Retinal pigment epithelial cell (primary cell): ENCODE measurements around the gene MEI1.
A peak's percentile ranks its signal among the peaks of the same experiment; 100 is the strongest.
"Not testable (repeated sequence)": the region's sequence is repeated elsewhere in the genome, so short reads cannot be mapped to it uniquely, and the experiment has no call there.

Experiments
- DNase-seq: peaks from one replicate; pipeline ENCODE4 v3.0.0-alpha.2; 2010; ENCODE audit warnings: low read depth
- H3K4me3 ChIP-seq: 2 replicates; pipeline ENCODE4 v1.5.1; 2011; ENCODE audit warnings: mild to moderate bottlenecking, low read length, control low read depth, moderate library complexity
- TF ChIP-seq, protein P1 (sequence below): conservative IDR thresholded peaks from 2 replicates; pipeline ENCODE4 v1.5.1; 2011; ENCODE audit warnings: low read depth, low read length, control low read depth, inconsistent platforms

MEI1 gene

DNA sequence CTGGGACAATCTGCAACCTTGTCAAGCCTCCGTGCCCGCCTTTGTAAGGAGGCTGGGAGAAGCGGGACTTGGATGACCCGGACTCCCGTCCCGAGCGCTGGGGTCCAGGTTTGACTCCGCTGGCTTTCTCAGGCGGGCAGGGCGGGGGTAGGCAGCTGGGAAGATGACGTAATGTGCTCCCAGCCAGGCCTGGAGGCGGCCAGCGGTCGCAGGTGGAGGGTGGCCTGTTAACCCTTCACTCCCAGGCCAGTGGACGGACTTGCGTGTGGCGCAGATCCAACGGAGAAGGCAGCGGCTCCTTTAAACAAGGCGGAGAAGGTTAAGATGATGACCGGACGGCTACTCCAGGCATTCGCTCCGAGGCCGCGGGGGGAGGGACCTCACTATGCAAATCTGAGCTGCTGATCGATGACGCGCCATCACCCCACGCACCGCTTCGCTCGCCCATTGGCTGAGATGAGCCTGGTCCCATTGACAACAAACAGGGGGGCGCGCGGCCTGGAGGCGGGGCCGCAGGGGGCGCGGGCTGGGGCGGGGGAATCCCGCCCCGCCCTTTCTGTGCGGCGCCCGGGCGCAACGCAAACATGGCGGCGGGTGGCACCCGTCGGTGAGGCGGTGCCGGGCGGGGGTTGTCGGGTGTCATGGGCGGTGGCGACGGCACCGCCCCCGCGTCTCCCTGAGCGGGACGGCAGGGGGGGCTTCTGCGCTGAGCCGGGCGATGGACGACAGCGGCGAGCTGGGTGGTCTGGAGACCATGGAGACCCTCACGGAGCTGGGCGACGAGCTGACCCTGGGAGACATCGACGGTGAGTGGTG lies 133.5 kb downstream of the MEI1 start, which contains the start of gene SREBF2:
TSS of gene SREBF2 (plus strand) at position 553 of the 816 bp plus-strand sequence. CDS start at position 719, 166 bp downstream.
- TF ChIP-seq, protein P1, sequence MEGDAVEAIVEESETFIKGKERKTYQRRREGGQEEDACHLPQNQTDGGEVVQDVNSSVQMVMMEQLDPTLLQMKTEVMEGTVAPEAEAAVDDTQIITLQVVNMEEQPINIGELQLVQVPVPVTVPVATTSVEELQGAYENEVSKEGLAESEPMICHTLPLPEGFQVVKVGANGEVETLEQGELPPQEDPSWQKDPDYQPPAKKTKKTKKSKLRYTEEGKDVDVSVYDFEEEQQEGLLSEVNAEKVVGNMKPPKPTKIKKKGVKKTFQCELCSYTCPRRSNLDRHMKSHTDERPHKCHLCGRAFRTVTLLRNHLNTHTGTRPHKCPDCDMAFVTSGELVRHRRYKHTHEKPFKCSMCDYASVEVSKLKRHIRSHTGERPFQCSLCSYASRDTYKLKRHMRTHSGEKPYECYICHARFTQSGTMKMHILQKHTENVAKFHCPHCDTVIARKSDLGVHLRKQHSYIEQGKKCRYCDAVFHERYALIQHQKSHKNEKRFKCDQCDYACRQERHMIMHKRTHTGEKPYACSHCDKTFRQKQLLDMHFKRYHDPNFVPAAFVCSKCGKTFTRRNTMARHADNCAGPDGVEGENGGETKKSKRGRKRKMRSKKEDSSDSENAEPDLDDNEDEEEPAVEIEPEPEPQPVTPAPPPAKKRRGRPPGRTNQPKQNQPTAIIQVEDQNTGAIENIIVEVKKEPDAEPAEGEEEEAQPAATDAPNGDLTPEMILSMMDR, result no peak
- peak; percentile 100 for DNase-seq
- H3K4me3 ChIP-seq, result peak within 1 kb of the TSS; percentile 72

DNA sequence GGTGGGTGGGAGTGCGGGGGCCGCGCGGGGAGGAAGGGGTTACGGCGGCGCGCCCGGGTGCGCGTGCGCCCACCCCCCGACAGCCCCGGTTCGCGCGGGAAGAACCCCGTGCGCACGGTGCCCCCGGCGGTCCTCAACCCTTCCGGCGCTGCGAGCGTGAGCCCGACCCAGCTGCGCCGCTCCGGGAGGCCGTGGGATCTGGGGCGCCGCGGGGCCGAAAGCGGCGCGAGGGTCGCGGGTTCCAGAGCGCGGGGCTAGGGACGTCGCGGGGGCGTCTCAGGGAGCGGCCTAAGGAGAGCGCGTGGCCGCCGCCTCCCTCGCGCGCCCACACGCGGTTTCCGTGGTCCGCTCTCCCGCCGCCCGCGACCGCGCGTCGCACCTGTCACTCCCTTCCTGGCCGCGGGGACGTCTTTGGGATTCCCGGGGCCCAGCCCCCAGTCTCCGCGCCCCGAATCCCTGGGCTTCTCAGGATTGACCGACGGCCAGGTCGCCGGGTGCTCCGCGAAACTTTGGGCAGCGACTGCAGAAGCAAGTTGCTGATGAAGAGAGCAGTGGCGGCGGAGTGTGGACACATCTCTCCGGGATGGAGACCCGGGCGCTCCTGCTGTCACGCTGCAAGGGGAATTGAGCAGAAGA lies 134.2 kb downstream of the MEI1 start:
- TF ChIP-seq, protein P1, result no peak
- peak overlapping the region; percentile 72 for H3K4me3 ChIP-seq
- DNase-seq, result no peak

DNA sequence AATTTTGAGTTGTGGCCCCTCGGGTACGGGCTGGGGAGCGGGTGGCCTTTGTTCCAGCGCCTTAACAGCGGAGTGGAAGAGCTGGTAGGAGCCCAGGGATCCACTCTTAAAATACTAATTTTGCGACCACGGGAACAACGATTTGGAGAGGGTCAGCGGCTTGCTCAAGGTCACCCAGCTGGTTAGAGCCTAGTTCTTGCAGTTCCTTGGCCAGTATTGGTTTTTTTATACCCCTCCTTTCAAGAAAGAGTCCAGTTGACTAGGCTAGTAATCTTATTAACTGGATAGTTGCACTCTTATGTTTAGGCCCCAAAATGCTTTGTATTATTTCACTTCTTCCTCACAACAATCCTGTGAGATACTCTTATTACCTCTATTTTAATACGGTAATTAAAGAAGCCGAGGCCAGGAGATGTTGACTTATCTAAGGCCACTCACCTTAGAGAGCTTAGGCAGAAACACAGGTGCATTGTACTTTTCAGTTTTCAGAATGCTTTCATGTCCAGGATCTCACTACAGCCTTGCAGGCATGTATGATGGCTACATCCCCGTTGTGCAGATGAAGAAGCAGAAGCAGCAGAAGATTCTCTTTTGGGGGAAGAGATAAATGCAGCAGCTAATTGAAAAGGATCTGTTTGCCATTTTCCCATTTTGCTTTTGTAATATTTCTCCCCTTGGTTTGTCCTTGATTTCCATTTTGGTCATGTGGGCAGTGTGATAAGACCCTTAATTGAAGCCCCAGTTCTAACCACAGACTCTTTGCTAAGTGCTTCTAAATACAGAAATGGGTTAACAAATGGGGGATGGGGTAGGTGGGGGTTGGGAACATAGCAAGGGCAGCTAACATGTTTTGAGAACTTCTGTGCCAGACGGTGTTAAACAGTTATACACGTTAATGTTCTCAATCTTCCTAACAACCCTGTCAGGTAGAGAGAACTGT lies 135.0 kb downstream of the MEI1 start:
- TF ChIP-seq, protein P1, result no peak
- no peak for DNase-seq
- H3K4me3 ChIP-seq, result peak overlapping the region; percentile 72

DNA sequence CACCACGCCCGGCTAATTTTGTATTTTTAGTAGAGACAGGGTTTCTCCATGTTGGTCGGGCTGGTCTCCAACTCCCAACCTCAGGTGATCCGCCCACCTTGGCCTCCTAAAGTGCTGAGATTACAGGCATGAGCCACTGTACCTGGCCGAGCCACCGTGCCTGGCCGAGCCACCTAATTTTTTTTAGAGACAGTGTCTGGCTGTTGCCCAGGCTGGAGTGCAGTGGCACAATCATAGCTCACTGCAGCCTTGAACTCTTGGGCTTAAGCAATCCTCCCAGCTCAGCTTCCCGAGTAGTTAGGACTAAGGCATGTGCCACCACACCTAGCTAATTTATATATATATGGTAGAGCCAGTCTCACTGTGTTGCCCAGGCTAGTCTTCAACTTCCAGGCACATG lies 136.2 kb downstream of the MEI1 start:
- not testable (repeated sequence) for DNase-seq, H3K4me3 ChIP-seq

DNA sequence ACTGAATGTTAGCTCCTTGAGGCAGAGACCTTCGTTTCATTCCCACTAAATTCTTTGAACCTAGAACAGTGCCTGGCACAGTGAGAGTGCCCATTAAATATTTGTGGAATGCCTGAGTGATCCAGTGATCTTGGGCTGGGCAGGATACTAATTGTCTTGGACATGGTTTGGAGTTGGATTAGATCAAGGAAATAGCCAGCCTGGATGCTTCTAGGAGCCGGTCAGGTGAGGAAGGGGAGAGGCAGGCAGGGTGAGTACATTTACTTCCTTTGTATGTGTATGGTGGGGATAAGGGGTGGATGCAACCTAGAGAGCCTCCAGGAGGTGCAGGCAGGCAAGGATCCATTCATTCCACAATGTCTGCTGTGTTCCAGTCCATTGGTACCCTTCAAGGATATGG lies 137.2 kb downstream of the MEI1 start:
- DNase-seq, result no peak
- TF ChIP-seq, protein P1, result no peak
- no peak overlapping the region for H3K4me3 ChIP-seq

DNA sequence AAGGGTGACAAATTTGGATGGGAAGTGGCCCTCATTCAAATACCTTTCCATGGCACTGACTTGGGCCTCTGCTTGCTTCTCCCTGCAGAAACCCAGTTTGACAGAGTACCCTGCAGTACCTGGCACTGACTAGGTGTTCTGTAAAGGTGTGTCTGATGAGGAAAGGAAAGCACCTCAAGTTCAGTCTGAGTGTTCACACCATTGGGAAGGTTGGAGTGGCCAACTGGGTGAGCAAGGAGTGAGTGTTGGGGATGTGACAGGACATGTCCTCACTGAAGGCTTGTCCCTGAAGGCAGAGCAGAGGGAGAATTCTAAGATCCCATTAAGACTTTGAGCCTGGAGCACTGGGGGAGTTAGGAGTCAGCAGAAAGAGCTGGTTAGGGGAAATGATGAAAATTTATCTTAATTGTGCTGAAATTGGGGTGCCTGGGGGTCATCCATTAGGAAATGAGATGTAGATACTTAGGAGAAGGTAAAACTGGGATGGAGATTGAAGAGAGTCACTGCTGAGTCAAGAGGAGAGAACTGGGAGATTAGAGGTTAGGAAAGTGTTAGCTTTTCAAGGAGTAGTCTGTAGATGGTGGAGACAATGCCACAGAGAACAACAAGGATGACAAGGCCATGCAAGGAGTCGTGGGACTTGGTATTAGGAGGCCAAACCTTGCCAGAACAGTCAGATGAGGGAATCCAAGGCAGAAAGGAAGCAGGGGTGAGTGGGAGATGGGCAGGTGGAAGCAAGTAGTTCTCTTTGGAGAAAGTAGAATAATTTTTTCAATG lies 139.7 kb downstream of the MEI1 start:
- no peak for DNase-seq
- H3K4me3 ChIP-seq, result no peak overlapping the region
- TF ChIP-seq, protein P1, result no peak
